Osteoblast (primary cell): ENCODE results near the gene CABP7. TPM values are rescaled to one million over a fixed set of nuclear protein-coding genes. Genes with fewer than 3 reads are reported as not detected.

Source experiments
- DNase-seq: peaks from one replicate; pipeline ENCODE4 v3.0.0; 2011; ENCODE audit warnings: low spot score, mixed read lengths; ENCODE audit not compliant: insufficient read length; ENCODE audit errors: missing footprints
- H2AFZ ChIP-seq: 2 replicates; pipeline ENCODE4 v1.6.0; 2011; ENCODE audit warnings: mild to moderate bottlenecking, low read length
- H3K27ac ChIP-seq: 2 replicates; pipeline ENCODE4 v1.5.1; 2011; ENCODE audit warnings: mild to moderate bottlenecking, low read depth, low read length, moderate library complexity
- H3K27me3 ChIP-seq: 2 replicates; pipeline ENCODE4 v1.6.0; 2012; ENCODE audit warnings: mild to moderate bottlenecking, control low read depth, inconsistent platforms, low read length, moderate library complexity; ENCODE audit not compliant: insufficient read depth
- H3K36me3 ChIP-seq: 2 replicates; pipeline ENCODE4 v1.5.1; 2011; ENCODE audit warnings: mild to moderate bottlenecking, low read length, control low read depth, moderate library complexity; ENCODE audit not compliant: insufficient read depth
- H3K4me1 ChIP-seq: 2 replicates; pipeline ENCODE4 v1.5.1; 2011; ENCODE audit warnings: mild to moderate bottlenecking, low read length, control low read depth, moderate library complexity; ENCODE audit not compliant: insufficient read depth
- H3K4me2 ChIP-seq: 2 replicates; pipeline ENCODE4 v1.6.0; 2011; ENCODE audit warnings: mild to moderate bottlenecking, low read length; ENCODE audit not compliant: insufficient read depth
- H3K4me3 ChIP-seq: fragments of 200-600 bp; sonication (generic); 3 replicates; pipeline ENCODE4 v1.5.1; 2012; ENCODE audit warnings: mild to moderate bottlenecking, low read length, inconsistent platforms; ENCODE audit not compliant: insufficient read depth
- H3K79me2 ChIP-seq: 2 replicates; pipeline ENCODE4 v1.6.0; 2012; ENCODE audit warnings: mild to moderate bottlenecking, low read length, control low read depth, inconsistent platforms; ENCODE audit not compliant: insufficient read depth
- H3K9me3 ChIP-seq: 2 replicates; pipeline ENCODE4 v1.5.1; 2011; ENCODE audit warnings: low read depth, low read length, control low read depth
- H4K20me1 ChIP-seq: 2 replicates; pipeline ENCODE4 v1.6.0; 2012; ENCODE audit warnings: mild to moderate bottlenecking, low read length, control low read depth; ENCODE audit not compliant: insufficient read depth
- CTCF ChIP-seq: IDR thresholded peaks from 2 replicates; pipeline ENCODE4 v1.5.1; 2011; ENCODE audit warnings: mild to moderate bottlenecking, low read depth, low read length, moderate library complexity; ENCODE audit errors: extremely low read depth
- total RNA-seq: library from RNA; depleted of rRNA; stranded (reverse); fragments of >200 nt; gene quantifications from 2 replicates; pipeline ENCODE4 v1.2.3, GENCODE V29; 2012

The CABP7 gene
- total RNA-seq, 1 donor, result not detected

GRCh38 chr22:29767171-29768051 is 47.6 kb downstream of the CABP7 start, which contains the start of gene UQCR10:
Gene UQCR10, plus strand, starts transcription at chr22:29767369. Its CDS starts 30 bp downstream, at chr22:29767399.
- H3K4me3 ChIP-seq, result peak within 1 kb of the TSS; percentile 81
- H3K4me1 ChIP-seq, result peaks cover 16% of the 10 kb centered on the region
- peak; percentile 97 for DNase-seq
- H2AFZ ChIP-seq, result peak within 1 kb of the TSS; percentile 98
- TF ChIP-seq CTCF, result no peak
- no peaks in the 10 kb centered on the region for H3K27me3 ChIP-seq
- no peaks in the 10 kb centered on the region for H3K9me3 ChIP-seq
- peaks cover 45% of the 10 kb centered on the region for H3K79me2 ChIP-seq
- peaks cover 5% of the 10 kb centered on the region for H4K20me1 ChIP-seq
- peaks cover 20% of the 10 kb centered on the region for H3K36me3 ChIP-seq
- peak within 1 kb of the TSS; percentile 80 for H3K27ac ChIP-seq
- H3K4me2 ChIP-seq, result peak within 1 kb of the TSS; percentile 85

GRCh38 chr22:29768052-29768693 is 48.4 kb downstream of the CABP7 start:
- H3K4me3 ChIP-seq, result peak overlapping the region; percentile 81
- peak overlapping the region; percentile 80 for H3K27ac ChIP-seq
- peak overlapping the region; percentile 98 for H2AFZ ChIP-seq
- peak; percentile 41 for DNase-seq
- peak overlapping the region; percentile 85 for H3K4me2 ChIP-seq
- peaks cover 20% of the 10 kb centered on the region for H3K36me3 ChIP-seq
- H3K4me1 ChIP-seq, result peaks cover 19% of the 10 kb centered on the region
- TF ChIP-seq CTCF, result no peak
- no peaks in the 10 kb centered on the region for H3K9me3 ChIP-seq
- H3K79me2 ChIP-seq, result peaks cover 45% of the 10 kb centered on the region
- H3K27me3 ChIP-seq, result no peaks in the 10 kb centered on the region
- peaks cover 5% of the 10 kb centered on the region for H4K20me1 ChIP-seq

GRCh38 chr22:29769723-29770321 is 50.0 kb downstream of the CABP7 start:
- Histone ChIP-seq H3K36me3 (peaks cover 20% of the 10 kb centered on the region), H3K4me2 (no peak overlapping the region), H3K27ac (no peak overlapping the region), H3K9me3 (no peaks in the 10 kb centered on the region), H3K4me3 (no peak overlapping the region), H2AFZ (no peak overlapping the region), H3K27me3 (no peaks in the 10 kb centered on the region), H4K20me1 (peaks cover 5% of the 10 kb centered on the region), H3K79me2 (peaks cover 39% of the 10 kb centered on the region), H3K4me1 (peaks cover 23% of the 10 kb centered on the region)
- TF ChIP-seq CTCF, result no peak
- peak; percentile 51 for DNase-seq
